HG02571 (cell line): Measurements from ENCODE around the gene LACC1.

Experiments used
- ATAC-seq: cut with Tn5 transposase; IDR thresholded peaks from one replicate; pipeline ENCODE4 v1.9.1; 2021; ENCODE audit warnings: mild to moderate bottlenecking, moderate library complexity; ENCODE audit not compliant: unreplicated experiment

LACC1 gene

DNA sequence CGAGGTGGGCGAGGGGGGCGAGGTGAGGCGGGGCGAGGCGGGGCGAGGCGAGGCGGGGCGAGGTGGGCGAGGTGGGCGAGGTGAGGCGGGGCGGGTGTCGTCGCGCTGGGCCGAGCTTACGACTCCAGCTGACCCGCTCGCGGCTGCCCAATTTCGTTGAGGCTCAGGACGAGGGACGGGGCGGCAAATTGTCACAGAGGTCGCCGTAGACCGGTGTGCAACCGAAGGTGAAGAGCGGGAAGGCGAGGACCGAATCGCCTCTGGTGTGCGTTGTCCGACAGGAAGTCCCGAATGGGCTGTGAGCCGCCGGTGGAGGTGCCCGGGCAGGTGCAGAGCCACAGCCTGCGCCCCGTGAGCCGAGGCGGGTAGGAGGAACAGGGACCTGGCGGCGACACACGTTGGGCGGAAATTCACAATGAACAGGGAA lies at the start of gene LACC1:
LACC1 (plus strand) TSS at position 150 of the 427 bp plus-strand sequence. CDS start 1,082 bp downstream, outside the sequence.
- ATAC-seq, result peak; percentile 29

DNA sequence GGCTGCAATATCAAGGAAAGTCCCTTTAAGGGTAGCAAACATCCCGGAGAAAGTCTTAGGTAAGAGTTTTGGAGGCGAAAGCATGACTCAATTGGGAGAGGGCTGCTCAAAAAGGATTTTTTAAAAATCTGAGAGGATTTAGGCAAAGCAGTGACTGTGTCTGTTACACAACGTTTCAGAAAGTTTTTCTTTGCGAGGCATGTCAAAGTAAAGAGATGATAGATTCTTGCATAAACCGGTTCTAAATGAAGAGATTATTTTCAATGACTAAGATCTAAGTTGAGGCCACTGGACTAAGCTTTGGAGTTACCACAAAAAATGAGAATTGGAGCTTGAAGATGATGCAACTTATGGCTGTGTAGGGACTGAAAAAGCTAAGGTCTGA lies 49.2 kb upstream of the LACC1 start:
- ATAC-seq, result no peak

DNA sequence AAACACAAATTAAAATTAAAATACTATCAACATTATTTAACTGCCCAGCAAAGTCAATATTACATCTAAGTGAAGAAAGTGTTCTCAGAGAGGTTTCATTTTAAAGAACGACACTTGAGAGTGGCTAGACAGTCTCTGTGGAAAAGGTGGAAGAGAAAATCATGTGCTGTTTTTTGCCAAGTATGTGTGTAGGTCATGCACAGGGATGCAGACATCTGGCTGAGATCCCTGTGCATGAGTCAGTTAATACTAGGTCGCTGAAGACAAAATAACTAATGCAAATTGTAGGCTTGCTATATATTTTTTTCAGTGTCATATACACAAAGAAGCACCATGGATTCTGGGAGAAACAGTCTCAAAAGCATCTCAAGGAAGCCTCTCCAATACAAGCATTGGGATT lies 48.6 kb upstream of the LACC1 start:
- ATAC-seq, result no peak

GRCh38 chr13:43835701-43836100 lies 44.0 kb upstream of the LACC1 start:
- no peak for ATAC-seq

DNA sequence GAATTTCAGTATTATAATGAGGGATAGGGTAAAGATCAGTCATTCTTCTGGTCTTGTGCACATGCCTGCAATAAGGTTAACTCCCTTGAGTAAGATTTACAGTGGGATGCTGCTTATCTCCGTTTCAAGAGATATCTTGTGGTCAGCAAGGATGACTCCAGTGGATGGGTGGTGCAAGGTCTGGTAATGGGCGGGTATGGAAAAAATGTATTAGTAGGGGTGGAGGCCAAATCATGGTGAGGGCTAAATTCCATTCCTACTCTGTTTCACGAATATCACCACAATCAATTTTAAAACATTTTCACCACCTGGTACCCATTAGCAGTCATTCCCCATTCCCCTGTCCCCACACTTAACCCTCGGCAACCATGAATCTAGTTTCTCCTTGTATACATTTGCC lies 40.8 kb upstream of the LACC1 start:
- no peak for ATAC-seq

- ATAC-seq, result no peak
Observed at GRCh38 chr13:43846496-43847158, 33.1 kb upstream of the LACC1 start.

DNA sequence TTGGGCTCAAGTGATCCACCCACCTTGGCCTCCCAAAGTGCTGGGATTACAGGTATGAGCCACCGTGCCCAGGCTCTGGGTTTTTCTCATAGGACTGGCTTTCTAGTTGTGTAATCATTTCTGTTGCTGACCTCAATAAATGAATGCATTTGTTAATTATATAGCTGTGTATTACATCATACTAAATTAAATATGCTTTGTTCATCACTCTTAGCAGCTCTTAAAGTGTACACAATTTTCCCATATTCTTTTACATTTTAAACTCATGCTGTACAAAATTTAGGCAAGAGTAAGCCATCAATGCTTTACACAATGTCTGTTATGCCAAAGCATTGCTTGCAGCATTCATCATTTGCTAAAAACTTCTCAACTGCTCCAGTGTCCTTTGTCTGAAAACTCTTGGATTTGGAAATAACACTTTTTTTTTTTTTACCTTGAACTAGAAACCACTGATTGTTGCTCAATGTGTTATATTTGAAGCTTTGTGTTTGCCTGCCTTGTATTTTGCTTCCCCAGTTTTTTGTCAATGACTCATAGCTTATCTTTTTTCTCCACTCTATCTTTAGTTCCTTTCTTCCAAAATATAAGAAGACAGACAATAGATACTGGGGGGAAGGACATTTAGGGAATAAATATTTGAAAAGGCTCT lies 31.6 kb upstream of the LACC1 start:
- no peak for ATAC-seq

DNA sequence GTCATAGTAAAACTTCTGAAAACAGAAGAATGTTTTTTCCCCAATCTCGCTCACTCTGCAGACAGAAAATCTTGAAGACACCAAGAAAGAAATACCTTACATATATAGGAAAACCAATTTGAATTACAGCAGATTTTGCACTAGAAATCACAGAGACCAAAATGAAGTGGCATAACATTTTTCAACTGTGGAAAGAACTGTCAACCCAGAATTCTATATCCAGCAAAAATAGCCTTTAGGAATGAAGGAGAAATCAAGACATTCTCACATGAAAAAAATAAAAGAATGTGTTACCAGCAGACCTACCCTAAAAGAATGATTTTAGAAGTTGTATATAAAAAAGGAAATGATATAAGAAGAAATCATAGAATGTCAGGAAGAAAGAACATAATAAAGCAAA lies 28.8 kb upstream of the LACC1 start:
- no peak for ATAC-seq

GRCh38 chr13:43852923-43853404 lies 26.7 kb upstream of the LACC1 start:
- ATAC-seq, result no peak

DNA sequence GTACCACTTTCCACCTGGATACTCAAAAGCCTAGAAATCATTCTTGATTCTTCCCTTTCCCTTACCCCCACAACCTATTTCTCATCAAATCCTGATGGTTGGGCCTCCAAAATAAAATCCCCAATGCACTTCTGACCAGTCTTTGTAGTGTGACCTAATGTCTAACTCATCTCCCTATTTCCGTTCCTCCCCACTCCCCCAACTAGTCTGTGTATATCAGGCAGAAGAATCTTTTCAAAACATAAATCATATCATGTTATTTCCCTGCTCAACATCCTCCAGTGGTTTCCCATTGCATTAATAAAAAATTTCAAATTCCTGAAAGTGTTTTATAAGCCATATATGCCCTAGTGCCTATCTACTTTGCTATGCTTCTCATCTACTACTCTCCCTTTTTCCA lies 17.8 kb upstream of the LACC1 start:
- no peak for ATAC-seq

DNA sequence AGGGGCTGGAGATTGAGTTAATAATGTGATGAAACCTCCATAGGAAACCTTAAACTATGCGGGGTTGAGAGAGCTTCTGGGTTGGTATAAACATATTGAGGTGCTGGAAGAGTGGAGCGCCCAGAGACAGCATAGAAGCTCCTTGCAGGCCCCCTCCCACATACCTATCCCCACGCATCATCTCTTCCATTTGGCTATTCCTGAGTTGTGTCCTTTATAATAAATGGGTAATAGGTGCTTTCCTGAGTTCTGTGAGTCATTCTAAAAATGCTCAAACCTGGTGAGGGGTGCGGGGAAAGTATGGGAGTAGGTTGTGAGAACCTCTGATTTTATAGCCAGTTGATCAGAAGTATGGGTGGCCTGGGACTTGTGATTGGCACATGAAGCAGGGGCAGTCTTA lies 14.8 kb upstream of the LACC1 start:
- ATAC-seq, result no peak

DNA sequence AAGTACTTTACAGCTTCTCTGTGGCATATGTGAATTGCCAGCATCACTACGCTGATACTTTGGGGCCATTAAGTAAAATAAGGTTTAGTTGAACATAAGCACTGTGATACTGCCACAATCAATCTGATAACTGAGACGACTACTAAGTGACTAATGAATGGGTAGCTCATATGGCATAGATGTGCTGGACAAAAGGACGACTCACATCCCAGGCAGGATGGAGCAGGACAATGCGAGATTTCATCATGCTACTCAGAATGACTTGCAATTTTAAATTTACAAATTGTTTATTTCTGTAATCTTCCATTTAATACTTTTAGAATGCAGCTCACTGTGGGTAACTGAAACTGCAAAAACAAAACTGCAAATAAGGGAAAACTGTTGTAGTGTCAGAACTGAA lies 13.8 kb upstream of the LACC1 start:
- ATAC-seq, result no peak

- no peak for ATAC-seq
Observed at GRCh38 chr13:43872181-43872580, 7.5 kb upstream of the LACC1 start.

DNA sequence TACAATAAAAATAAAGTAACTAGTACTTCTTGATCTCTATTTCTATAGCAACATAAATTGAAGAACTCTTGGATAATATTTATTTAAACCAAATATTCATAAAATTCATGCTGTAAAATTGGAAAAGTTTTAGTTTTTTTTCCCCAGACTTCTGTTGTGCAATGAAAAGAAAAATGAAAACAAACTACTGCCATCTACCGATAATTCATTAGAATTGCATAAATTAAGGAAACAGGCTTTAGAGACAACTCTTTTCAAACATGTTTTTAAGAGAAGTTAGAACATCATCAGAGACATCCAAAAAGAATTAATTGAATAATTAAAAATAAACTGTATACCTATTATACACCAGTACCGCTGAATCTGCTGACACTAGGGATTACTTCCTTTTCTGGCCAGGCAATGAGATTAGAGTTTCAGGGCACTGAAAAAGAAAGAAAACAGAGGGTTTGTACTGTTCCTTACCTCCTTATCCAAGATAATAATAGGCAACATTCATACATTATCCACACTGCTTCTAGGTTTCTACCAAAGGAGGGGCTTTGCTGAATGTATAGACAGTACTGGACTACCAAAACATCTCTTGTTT lies 5.1 kb upstream of the LACC1 start:
- ATAC-seq, result no peak

- no peak for ATAC-seq
Observed at GRCh38 chr13:43876366-43876765, 3.3 kb upstream of the LACC1 start.

DNA sequence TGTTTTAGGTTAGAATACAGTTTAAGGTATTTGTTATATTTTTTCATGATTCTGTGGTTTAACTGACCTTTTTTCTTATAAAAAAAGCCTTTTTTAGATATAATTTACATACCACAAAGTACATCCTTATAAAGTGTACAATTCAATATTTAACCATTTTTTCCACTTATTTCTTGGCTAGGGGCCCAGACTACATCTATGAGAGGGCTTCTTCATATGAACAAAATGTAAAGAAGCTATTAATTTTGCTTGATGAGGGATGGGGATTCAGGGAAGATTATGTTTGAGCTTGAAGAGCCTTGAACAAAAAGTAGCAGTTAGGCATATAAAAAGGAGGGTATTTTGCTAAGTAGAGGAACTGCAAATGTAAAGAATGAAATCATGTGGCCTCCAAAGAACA lies 2.4 kb upstream of the LACC1 start:
- ATAC-seq, result no peak

DNA sequence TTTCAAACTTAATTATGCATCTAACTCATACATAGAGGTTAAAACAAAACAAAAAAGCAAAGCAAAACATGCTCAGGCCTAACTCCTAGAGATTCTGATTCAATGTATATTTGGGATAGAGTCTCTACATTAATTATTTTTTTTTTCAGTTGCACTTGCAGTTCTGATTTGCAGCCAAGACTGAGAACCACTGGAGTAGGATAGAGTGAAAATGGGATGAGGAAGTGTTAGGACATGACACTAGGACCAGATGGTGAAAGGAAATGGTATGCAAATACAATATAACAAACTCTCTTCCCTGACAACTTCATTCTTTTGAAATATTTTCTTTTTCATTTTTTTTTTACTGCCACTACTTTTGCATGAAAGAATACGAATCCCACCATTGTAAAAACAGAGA lies 1.9 kb upstream of the LACC1 start:
- ATAC-seq, result no peak

DNA sequence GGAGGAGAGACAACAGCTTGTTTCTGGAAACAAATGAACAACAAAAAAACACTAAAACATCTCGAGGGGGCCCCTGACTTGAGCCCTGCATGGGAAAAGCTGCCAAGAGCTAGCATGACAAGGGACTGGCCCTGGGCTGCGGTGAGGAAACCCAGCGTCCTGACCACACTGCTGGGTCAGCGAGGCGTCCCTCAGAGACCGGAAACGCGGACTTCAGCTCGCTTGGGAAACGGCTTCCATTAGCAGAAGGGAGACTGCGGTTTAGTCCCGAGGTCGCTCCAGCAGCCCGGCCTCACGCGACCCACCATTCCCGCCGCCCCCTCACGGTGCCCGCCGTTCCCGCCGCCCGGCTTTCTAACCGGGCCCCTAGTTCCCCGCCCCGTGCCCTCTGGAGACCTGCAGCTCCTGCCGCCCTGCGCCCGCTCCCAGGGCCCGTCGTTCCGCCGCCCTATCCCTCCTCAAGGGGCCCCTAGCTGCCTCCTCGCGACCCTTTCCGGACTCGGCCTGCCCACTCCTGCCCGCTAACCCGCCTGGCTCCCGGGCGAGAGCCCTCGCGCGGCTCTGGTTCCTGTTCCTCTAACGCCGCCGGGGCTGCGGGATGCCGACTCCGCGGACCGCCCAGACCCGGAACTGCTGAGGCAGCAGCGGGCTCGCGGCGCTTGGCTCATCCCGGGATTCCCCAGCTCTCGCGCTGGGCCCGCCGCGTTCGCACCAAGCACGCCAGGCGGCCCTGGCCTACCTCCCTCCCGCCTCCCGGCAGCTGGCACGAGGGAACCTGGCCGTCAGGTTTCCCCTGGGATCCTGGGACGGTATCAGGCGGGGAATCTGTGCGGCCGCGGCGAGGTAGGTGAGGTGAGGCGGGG lies 581 bp upstream of the LACC1 start, which contains the start of gene CCDC122:
CCDC122 (minus strand) TSS at position 849 of the 863 bp plus-strand sequence. CDS start 10,364 bp downstream, outside the sequence.
- peak; percentile 85 for ATAC-seq

- ATAC-seq, result no peak
Observed at GRCh38 chr13:43880214-43880855, 631 bp downstream of the LACC1 start.

DNA sequence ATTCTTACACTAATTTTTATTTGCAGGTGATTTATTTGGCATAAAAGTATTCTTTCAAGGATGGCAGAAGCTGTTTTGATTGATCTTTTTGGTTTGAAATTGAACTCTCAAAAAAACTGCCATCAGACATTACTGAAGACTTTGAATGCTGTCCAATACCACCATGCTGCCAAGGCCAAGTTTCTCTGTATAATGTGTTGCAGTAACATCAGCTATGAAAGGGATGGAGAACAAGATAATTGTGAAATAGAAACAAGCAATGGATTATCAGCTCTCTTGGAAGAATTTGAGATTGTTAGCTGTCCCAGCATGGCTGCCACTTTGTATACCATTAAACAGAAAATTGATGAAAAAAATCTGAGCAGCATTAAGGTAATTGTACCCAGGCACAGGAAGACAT lies 1.2 kb downstream of the LACC1 start:
- ATAC-seq, result no peak

DNA sequence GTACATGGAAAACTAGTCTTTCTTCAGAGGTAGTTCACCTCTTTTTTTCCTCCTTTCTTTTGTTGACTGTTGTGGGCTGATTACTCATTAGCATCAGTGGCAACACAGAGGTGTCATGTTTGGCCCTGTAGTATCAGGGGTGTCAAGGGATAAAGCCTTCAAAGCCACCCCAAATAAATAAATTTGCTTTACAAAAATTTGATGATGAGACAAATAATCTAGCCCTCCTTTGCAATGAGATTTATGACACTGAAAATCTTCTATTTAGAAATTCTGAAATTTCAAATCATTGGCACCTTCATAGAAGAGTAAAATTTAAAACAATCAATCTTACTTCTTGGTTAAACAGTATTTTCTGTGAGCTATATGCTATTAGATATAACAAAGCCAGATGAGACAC lies 1.9 kb downstream of the LACC1 start:
- ATAC-seq, result no peak
